ENCODE measurements around the gene GPD2. TPM values are rescaled to one million over a fixed set of nuclear protein-coding genes. Genes with fewer than 3 reads are reported as not detected.
A peak's percentile ranks its signal among the peaks of the same experiment; 100 is the strongest.

GPD2 gene
- total RNA-seq, 3 donors from 2014 or later (not counting 1 experiment from before 2014, with no cell fraction given), result 12.5 to 20.2 (median 18.3) TPM

DNA sequence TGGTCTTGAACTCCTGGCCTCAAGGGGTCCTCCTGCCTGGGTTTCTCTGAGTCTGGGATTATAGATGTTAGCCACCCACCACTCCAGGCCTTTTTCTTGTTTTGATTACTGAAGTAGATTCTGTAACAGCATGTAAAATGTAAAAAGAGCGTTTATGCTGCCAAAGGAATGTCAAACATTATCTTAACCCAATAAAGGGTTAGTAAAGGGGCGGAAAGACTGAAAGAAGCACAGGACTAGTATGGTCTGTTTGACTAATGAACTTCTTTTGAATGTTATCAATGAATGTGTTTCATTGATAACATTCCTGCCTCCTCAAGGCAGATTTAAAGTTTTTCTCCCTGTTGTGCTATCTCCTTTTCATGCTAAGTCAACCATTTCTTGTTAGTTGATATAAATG is 29.4 kb downstream of the GPD2 start:
- peaks cover 46 to 60% of the 10 kb centered on the region in 2 donors for H3K4me1 Mint-ChIP-seq
- H3K27me3 Mint-ChIP-seq (ENCODE audit: low read depth in 2 of 2), result no peaks in the 10 kb centered on the region
- 100% methylated on average over 2 of the region's 2 CpGs for WGBS (ENCODE audit: insufficient coverage)
- no peak for ATAC-seq
- intact Hi-C loops (cut with micrococcal nuclease), result no loop called here
- Histone ChIP-seq H3K36me3 (ENCODE audit: control insufficient read depth, insufficient read depth, low read length) (no peaks in the 10 kb centered on the region), H3K27ac (ENCODE audit: low read length) (no peak overlapping the region), H3K9me3 (ENCODE audit: control insufficient read depth, insufficient read depth, low read length) (no peaks in the 10 kb centered on the region), H3K4me1 (ENCODE audit: control insufficient read depth, insufficient read depth, low read length) (peaks cover 6% of the 10 kb centered on the region), H3K27me3 (ENCODE audit: control insufficient read depth, insufficient read depth, low read length) (no peaks in the 10 kb centered on the region), H3K4me3 (ENCODE audit: low read length) (no peak overlapping the region)
- no peaks in the 10 kb centered on the region for H3K9me3 Mint-ChIP-seq
- TF ChIP-seq CTCF (IDR thresholded peaks at IDR 0.05), result no peak
- no peaks in the 10 kb centered on the region for H3K36me3 Mint-ChIP-seq
- no peak overlapping the region for H3K4me3 Mint-ChIP-seq
- no peak overlapping the region for H3K27ac Mint-ChIP-seq
- DNase-seq, result no peak

GRCh38 chr2:156466739-156467405 is 30.7 kb downstream of the GPD2 start:
- intact Hi-C loops (cut with micrococcal nuclease), result no loop called here
- Histone ChIP-seq H3K4me1 (ENCODE audit: control insufficient read depth, insufficient read depth, low read length) (peaks cover 6% of the 10 kb centered on the region), H3K9me3 (ENCODE audit: control insufficient read depth, insufficient read depth, low read length) (no peaks in the 10 kb centered on the region), H3K27me3 (ENCODE audit: control insufficient read depth, insufficient read depth, low read length) (no peaks in the 10 kb centered on the region), H3K4me3 (ENCODE audit: low read length) (no peak overlapping the region), H3K27ac (ENCODE audit: low read length) (no peak overlapping the region), H3K36me3 (ENCODE audit: control insufficient read depth, insufficient read depth, low read length) (no peaks in the 10 kb centered on the region)
- Mint-ChIP-seq H3K27ac (peak overlapping the region; percentile 22 to 78), H3K27me3 (ENCODE audit: low read depth in 2 of 2) (no peaks in the 10 kb centered on the region), H3K36me3 (no peaks in the 10 kb centered on the region), H3K4me3 (no peak overlapping the region), H3K4me1 (peaks cover 53 to 62% of the 10 kb centered on the region in 2 donors), H3K9me3 (no peaks in the 10 kb centered on the region)
- no peak for ATAC-seq
- no peak for DNase-seq
- no peak for TF ChIP-seq CTCF (IDR thresholded peaks at IDR 0.05)
- WGBS (ENCODE audit: insufficient coverage), result 87% methylated on average over 2 of the region's 3 CpGs

GRCh38 chr2:156470975-156471583 is 34.9 kb downstream of the GPD2 start:
- ATAC-seq (peak in 2 of 3 donors; percentile 23 to 32), DNase-seq (no peak)
- Histone ChIP-seq H3K9me3 (ENCODE audit: control insufficient read depth, insufficient read depth, low read length) (no peaks in the 10 kb centered on the region), H3K27ac (ENCODE audit: low read length) (no peak overlapping the region), H3K36me3 (ENCODE audit: control insufficient read depth, insufficient read depth, low read length) (no peaks in the 10 kb centered on the region), H3K27me3 (ENCODE audit: control insufficient read depth, insufficient read depth, low read length) (no peaks in the 10 kb centered on the region), H3K4me3 (ENCODE audit: low read length) (no peak overlapping the region), H3K4me1 (ENCODE audit: control insufficient read depth, insufficient read depth, low read length) (peaks cover 13% of the 10 kb centered on the region)
- Mint-ChIP-seq H3K27ac (peak overlapping the region in 1 of 2 donors; percentile 76), H3K9me3 (no peaks in the 10 kb centered on the region), H3K27me3 (ENCODE audit: low read depth in 2 of 2) (no peaks in the 10 kb centered on the region), H3K4me3 (peak overlapping the region; percentile 4), H3K4me1 (peaks cover 60 to 72% of the 10 kb centered on the region in 2 donors), H3K36me3 (no peaks in the 10 kb centered on the region)
- intact Hi-C loops (cut with micrococcal nuclease), result loop anchor here (5.0 kb wide), 2 partner anchors 34 to 139 kb away; partner anchors contain the start of genes GPD2 and NR4A2
- no peak for TF ChIP-seq CTCF (IDR thresholded peaks at IDR 0.05)
- 34% methylated on average over 8 of the region's 8 CpGs for WGBS (ENCODE audit: insufficient coverage)
